Kidney tubule cell (primary cell): ENCODE measurements around the gene IMMP2L.
A peak's percentile ranks its signal among the peaks of the same experiment; 100 is the strongest.

Experiments used
- DNase-seq: peaks from one replicate; pipeline ENCODE4 v3.0.0-alpha.2; 2018; ENCODE audit warnings: low spot score

The IMMP2L gene

DNA sequence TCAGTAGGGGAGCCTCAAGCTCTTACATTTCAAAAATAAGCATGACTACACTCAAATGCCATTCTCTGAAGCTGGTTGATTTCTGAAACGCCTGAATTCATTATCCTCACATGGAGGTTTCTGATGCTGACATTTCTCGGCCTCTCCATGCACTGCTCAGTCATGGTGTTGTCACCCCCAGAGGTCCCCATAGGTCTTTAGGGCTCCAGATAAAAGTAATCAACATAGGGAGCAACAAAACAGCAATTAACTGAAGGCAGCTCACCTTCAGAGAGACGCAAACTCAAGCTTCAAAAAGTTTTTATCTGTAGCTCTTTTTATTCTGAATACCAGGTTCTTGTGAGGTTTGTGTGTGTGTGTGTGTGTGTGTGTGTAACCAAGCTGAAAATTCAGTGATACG, 694.5 kb downstream of the IMMP2L start:
- no peak for DNase-seq

- no peak for DNase-seq
Observed at GRCh38 chr7:110863258-110863657, 699.0 kb downstream of the IMMP2L start.

DNA sequence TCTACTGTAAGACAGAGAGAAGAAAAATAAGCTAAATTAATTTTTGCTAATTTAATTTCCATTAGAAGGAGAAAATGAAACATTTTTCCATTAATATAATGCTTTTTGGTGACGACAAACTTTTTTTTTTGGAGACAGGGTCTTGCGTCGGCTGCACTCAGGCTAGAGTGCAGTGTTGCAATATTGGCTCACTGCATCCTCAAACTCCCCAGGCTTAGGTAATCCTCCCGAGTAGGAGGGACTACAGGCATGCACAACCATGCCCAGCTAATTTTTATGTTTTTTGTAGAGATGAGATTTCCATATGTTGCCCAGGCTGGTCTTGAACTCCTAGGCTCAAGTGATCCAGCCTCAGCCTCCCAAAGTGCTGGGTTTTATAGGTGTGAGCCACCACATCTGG, 701.1 kb downstream of the IMMP2L start:
- DNase-seq: no peak

- DNase-seq: no peak
Observed at GRCh38 chr7:110857106-110857505, 705.2 kb downstream of the IMMP2L start.

DNA sequence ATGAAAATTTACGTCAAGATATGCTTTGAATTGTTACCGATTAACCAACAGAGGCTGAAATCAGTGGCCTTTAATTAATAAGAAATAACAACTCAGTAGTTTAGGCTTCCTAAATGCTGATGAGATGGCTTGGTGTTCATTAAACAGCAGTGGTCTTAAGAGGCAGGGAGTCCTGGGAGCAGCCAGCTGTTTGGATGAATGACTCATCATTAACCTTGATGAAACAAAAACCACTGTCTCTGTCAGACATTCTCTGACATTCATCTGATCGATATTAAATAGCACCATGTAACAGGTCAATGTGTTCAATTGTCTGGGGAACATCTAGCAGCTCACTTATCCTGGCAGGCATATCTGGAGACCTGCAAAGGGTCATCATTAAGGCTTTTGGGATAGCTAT, 705.6 kb downstream of the IMMP2L start:
- DNase-seq: peak; percentile 35

DNA sequence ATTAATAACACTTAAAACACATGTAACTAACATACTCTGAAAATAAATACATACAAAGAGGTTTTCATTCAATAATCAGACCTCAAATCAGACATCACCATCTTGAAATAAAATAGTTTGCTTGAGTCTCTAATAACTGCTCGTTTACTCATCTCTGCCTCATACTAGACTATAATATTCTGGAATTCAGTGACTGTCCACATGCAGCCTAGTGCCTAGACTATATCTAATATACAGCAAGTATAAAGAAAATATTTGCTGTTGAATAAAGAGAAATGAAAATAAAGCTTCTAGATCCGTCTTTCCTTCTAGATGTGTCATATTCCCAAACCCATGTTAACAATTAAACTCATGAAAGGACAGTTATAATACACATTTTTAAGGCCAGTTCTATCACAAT, 707.6 kb downstream of the IMMP2L start:
- DNase-seq: no peak

- no peak for DNase-seq
Observed at GRCh38 chr7:110854166-110854565, 708.1 kb downstream of the IMMP2L start.

- DNase-seq: no peak
Observed at GRCh38 chr7:110853263-110853662, 709.0 kb downstream of the IMMP2L start.

GRCh38 chr7:110852156-110852940, 709.9 kb downstream of the IMMP2L start:
- no peak for DNase-seq

- DNase-seq: no peak
Observed at GRCh38 chr7:110850224-110850623, 712.1 kb downstream of the IMMP2L start.

DNA sequence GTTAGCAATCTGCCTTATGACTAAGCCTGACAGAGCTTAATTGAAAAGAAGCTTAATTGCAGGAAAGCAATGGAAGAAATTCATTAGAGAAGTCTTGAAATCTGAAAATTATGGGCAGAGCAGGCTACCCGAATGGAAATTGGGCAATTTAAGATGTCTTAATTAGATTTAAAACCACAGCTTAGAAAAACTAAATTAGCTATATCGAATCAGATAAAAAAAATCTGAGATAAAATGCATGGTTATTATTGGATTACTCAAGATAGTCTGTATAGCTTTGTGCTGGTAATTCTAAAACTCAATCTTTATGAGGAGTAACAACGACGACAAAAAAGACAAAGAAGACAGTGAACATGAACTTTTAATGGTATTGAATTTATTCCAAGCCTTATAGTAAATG, 719.5 kb downstream of the IMMP2L start:
- no peak for DNase-seq

GRCh38 chr7:110841840-110842545, 720.3 kb downstream of the IMMP2L start:
- no peak for DNase-seq

DNA sequence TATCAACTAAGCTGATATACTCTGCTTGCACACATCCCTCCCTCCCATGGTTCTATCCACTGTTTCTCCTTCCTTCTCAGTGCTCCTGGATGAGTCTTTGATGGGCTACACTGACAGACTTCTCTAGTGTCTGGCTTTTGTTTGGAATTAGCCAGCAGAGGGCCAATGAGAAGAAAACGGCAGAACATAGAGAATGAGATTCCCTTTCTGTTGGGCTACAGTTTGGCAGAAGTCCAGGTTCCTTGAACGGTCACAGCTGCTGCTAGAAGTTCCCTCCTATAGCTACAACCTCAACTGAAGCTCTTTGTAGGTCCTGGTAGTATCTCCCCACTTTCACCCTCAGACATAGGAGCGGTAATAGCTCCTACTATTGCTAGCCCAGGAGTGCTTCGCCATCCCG, 722.4 kb downstream of the IMMP2L start:
- DNase-seq: no peak

DNA sequence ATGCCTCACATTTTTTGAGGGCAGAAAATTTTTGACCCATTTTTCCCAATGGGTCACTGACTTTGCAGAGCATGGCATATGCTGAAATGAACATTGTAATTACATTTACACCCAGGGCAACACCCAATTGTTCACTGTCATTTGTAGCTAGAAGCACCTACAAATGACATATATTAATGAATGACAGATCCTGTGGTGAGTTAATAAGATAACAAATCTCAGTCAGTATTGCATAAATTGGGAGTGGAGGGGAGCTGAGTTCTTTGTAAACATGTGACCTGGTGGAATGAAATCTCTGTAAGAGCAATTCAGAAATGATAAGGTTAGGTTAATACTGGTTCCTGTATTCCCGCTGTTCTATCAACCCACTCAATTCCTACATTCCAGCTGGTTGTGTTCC, 726.4 kb downstream of the IMMP2L start:
- DNase-seq: no peak

DNA sequence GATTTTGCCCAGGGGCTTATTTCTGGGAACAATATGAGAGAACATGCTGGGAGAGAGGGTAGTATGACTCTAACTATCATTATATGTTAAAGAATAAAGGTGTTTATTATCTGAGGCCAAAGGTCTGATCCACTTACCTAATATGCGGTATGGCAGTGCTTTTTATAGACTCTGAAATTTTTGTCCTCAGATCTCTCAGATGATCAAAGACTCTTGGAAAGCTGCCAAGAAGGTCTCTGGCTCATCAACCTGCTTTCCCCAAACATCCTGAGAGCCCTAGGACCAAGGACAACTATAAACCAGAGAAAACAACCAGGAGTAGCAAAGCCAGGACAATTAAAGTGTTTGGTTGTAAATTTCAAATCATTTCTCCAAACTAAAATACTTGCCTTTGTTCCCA, 727.1 kb downstream of the IMMP2L start:
- DNase-seq: peak; percentile 40

DNA sequence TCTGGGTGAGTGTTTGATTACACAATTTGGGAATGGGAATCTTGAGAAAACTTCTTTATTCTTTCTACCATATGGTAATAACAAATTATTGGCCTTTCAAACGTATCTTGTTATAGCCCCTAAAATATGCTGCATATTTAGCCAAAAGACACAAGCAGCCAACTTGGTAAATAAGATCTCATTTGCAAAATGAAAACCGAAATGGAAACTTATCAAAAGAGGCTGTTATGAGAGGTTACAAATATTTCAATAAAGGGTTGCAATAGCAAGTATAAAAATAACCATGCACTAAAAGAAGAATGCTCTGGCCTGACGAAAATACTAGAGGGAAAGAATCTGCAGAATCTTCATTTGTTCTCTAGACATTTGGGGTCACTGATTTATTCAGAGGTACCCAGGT, 730.9 kb downstream of the IMMP2L start:
- DNase-seq: no peak

- no peak for DNase-seq
Observed at GRCh38 chr7:110830778-110831177, 731.5 kb downstream of the IMMP2L start.

GRCh38 chr7:110827936-110828335, 734.4 kb downstream of the IMMP2L start:
- DNase-seq: no peak

GRCh38 chr7:110827287-110827855, 734.9 kb downstream of the IMMP2L start:
- DNase-seq: no peak

DNA sequence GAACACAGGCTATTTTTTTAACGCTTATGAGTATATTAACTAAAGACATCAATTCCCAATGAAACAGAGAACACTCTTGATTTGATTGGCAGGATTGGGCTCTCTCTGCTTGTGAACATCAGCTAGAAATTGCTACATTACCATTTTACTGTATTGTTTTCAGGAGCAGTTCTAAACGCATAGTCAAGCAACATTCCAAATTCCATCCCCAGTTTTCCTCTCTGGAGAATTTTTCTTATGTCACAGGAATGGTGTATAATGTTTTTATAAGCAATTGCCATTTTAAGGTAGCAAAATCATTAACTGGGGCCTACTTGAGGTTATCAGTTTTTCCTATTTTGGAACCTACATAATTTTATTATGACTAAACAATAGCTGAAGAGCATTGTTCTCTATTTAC, 748.3 kb downstream of the IMMP2L start:
- DNase-seq: no peak

- no peak for DNase-seq
Observed at GRCh38 chr7:110809832-110810231, 752.5 kb downstream of the IMMP2L start.

DNA sequence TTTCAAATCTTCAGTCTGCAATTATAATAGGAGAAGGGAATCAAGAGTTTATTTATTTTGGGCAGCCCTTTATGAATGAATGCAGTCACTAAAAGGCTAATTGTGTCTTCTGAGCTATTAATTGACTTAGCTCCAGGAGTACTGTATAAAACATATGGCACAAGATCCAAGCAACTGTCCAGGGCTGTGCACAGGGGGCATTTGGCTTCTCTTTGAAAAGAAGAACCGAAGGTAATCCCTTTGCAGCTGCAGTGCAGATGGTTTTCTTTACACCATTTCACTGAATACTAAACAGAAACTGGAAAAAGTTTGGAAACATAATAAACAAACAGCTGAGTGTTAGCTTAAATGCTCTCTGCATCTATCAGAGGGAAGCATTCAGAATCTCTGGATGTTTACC, 753.9 kb downstream of the IMMP2L start:
- DNase-seq: no peak

DNA sequence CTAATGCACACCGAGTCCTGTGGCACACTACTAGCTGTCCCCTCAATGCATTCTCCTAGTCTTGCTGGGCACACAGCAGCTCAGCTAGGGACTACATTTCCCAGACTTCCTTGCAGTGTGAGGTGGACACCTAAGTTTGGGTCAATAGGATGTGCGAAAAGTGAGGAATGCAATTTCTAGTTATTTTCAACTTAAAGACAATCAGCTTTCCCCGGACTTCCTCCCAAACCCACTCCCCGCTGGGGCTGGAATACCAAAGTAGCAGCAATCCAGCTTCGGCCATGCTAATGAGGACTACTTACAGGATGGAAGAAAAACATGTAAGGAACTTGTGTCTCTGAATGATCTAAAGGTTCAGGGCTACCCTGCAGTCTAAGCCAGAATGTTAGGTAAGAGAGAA, 757.8 kb downstream of the IMMP2L start:
- no peak for DNase-seq
